Measurements from ENCODE around the gene MIER2. TPM values are rescaled to one million over a fixed set of nuclear protein-coding genes. Genes with fewer than 3 reads are reported as not detected.
"Not testable (repeated sequence)": the region's sequence is repeated elsewhere in the genome, so short reads cannot be mapped to it uniquely, and the experiment has no call there.

The MIER2 gene
- total RNA-seq, 1 donor from 2014 or later = 5.3 TPM

DNA sequence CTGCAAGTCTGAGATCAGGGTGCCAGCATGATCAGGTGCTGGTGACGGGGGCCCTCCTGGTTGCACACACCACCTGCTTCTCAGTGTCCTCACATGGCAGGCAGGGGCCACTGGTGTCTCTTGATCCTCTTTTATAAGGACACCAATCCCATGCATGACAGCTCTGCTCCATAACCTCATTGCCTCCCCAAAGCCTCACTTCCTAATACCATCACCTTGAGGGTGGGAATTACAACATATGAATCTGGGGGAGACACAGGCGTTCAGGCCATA lies 15.0 kb upstream of the MIER2 start:
- DNase-seq = no peak

DNA sequence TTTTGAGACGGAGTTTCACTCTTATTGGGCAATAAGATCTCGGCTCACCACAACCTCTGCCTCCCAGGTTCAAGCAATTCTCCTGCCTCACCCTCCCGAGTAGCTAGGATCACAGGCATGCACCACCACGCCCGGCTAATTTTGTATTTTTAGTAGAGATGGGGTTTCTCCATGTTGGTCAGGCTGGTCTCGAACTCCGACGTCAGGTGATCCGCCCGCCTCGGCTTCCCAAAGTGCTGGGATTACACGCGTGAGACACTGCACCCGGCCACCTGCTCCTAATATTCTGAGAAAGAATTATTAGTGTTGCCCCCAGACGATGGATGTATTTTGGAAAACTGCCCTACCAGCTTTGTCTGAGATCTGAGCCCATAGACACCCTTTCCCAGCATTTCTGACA lies 10.9 kb upstream of the MIER2 start:
- not testable (repeated sequence) for DNase-seq

DNA sequence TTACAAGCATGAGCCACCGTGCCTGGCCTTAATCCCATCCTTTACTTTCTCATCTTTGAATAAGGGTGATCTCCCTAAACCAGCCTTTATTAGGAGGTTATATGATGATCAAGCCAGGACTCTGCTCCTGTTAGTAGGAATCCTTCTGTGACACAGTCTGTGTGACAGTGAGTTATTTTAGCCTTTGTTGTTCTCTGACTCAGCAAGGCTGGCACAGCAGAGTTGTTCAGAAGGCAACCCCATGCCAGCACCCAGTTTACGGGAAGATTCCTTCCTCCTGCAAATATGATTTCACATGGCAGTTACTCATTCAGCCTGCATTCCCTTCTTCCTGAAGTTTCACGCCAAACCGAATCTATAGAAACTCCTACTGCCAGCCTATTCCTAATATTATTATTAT lies 10.5 kb upstream of the MIER2 start:
- no peak for DNase-seq

DNA sequence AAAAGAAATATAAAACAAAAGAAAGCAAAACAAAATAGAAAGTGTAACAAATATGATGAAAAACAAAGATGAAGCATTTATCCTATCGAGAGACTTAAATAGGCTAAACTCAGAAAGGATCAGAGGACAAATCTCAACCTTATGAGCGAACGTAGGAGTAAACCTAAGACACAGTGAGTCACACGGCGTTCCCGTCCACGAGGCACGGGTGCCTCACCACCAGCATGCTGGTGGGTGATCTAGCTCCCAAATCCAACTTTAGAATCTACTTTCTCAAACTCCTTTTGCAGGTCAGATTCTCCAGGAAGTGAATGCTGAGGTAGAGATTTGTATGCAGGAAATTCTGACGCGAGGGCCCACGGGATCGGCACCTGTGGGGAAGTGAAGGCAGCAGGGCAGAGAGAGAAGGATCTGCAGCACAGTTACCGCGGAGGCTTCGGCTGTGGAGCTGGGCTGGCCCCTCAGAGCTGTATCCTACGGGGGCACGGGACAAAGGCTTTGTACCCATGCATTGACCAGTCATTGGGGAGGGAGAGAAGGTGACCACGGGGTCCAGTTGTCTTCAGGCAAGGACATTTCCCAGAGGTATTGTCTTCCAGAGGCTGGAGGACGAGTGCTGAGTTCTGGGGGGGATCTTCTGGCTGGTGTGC lies 7.5 kb upstream of the MIER2 start:
- no peak for DNase-seq

DNA sequence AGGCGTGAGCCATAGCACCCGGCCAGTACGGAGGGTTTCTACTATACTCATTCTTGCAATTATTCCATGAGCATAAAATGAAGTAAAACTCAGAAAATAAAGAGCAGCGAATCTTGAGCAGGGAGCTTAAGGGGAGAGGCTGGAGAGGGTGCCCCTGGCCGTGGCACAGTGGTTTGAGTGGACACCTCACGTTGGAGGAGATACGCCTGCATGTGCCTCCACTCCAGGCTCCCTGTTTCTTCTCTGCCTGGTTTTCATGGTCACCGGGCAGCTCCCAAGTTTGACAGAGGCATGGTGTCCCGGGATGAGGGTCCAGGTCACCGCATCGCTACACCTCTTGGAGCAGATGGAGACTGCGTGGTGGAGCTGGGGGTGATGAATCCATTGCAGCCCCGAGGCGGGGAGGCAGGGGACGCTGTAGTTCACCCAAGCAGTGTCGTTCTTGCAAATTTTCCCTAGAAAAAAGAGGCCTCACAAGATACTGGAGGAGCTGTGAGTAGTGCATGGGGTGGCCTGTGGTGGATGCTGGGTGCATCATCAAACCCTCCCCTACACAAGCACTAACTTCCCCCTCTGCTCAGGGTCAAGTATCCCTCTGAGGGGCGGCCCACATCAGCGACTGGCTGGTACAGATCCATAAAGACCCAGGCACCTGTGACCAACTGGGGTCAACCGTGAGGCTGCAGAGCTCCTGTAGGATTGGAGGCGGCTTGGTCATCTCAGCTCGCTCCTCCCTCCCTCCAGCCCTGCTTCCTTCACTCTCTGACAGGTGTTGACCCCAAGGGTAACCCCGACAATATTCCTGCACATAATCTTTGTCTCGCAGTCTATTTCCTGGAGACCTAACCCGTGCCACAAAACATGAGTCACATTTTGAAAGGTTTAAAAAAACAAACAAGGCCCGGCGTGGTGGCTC lies 3.6 kb upstream of the MIER2 start:
- DNase-seq = no peak

DNA sequence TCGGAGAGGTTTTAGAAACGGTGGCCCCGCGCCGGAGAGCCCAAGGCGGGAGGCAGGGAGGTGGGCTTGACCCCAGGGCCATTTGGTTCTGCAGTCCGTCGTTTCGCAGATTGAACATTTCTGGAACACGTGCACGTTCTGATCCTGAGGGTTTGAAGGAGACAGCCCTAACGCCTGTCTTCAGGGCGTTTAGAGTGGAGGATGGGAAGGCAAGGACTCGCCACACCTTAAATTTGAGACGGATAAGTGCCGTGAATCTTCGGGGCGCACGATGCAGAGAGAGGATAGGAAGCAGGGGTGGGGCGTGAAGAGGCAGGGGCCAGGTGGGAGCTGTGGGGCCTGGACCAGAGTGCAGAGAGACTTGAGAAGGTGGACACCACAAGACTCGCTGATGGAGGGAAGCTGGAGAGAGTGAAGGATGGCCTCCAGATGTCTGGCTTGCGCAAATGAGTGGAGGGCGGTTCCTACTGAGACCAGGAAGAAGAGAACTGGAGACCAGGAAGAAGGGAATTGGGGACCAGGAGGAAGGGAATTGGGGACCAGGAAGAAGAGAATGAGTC lies 804 bp upstream of the MIER2 start:
- no peak for DNase-seq

DNA sequence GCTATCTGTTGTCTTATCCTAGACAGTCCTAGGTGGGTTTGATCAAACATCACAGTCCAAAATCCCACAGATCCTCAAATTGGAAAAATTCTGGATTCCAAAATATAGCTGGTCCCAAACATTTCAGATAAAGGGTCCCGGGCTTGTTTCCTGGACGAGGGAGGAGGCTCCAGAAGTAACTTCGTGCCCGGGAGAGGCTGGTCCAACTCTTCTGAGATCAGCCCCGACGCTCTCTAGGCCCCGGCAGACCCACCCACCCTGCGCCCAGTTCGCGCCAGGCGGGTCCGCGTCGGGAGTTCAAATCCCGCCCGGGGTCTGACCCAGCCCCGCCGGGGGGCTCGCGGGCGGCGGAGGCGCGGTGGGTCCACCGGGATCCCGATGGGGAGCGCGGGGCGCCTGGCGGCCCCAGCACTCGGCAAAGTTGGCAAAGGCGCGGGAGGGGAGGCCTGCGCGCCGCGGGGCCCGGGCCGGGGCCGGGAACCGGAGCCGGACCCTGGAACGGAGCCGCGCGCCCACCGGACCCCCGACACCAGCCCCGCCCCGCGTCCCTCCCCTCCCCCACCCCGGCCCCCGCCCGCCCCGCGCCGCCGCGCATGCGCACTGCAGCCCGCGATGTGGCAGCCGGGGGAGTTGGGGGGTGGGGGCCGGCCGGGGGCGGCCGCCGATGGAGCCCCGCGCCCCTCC lies 513 bp downstream of the MIER2 start:
- DNase-seq = no peak

DNA sequence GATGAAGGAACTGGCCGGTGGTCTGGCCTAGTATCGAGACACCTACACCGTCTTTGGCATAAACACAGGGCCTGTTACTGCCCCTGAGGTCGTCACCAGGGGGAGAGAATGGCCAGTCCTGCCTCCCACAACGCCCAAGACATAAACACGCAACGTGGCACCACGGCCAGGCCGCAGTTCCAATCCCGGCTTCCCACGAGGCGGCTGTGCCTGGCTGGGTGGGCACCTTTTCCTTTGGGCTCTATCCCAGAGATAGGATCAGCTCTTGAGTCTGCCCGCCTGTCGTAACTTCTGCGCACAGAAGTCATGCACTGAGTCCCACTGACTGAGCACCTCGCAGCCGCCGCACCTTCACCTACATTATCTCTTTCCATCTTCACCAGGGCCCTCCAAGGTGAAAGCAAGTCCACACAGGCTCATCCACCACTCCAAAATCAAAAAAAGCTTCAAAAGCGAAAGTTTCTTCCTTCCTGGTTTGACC lies 1.1 kb downstream of the MIER2 start:
- no peak for DNase-seq

DNA sequence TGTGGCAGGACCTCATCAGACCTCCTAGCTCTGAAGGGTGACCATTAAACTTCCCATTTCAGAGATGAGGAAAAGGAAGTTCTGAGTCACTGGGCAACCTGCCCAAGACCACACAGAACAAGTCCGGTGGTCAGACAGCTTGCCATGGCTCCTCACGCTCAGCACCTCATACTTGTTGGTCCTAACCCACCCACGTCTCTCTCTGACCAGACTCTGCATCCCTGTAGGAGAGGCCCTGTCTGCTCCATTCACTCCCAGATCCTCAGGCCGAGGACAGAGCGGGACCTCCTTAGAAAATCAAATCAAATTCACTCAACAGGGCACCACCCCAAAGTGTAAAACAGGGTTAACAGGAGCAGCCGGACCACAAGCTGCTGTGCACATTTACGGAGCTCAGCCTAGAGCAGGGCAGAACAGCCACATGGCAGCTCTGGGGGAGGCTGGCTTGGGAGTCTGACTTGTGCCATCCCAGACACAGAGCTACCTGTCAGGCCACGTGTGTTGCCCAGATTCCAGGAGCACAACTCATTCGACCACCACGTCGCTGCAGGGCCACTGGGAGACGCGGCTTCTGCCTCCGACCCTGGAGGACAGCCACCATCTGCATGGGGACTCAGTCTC lies 1.7 kb downstream of the MIER2 start:
- no peak for DNase-seq

DNA sequence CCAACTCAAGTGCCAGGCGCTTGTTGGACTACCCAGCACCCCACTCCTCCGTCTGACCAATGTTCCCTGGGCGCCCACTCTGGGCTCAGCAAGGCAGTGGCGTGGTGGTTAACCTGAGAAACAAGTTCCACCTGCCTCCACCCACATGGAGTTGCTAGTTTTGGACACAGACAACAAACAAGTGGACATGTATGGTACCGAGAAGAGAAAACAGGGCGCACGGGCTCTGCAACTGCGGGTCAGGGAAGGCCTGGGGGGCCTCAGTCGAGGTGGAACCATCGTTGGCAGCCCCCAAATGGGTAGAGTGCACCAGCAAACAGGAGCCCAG lies 2.5 kb downstream of the MIER2 start:
- no peak for DNase-seq

DNA sequence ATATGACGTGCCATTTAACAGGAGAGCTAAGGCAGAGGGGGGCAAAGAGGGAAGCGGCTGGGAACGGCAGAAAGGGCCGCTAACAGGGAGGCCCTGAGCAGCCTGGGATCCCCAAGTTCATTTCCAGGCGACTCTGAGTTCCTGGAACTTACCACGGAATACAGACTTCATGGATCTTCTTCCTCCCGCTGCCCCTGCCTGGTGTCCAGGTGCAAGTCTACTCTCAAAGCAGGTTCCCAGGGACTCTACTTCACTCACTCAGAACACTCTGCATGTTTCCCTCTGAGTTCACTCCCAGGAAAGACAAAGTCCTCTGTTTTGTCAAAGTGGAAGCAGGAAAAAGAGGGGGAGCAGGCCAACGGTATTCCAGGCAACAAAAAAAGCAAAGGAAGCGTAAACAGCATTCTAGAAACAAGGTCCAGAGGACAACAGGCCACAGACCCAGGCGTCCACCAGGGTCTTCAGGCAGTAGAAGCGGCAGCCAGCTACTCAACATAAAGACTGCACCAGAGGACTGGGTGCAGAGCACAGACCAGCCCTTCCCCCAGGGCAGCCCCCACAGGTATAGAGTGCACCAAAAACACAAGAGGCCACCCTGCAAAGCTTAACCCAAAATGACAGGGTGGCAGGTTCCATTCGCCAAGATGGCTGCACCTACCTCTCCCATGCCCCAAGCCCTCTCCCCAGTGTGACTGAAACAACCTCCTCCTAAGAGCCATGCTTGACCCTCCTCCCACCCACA lies 3.0 kb downstream of the MIER2 start:
- DNase-seq = no peak

DNA sequence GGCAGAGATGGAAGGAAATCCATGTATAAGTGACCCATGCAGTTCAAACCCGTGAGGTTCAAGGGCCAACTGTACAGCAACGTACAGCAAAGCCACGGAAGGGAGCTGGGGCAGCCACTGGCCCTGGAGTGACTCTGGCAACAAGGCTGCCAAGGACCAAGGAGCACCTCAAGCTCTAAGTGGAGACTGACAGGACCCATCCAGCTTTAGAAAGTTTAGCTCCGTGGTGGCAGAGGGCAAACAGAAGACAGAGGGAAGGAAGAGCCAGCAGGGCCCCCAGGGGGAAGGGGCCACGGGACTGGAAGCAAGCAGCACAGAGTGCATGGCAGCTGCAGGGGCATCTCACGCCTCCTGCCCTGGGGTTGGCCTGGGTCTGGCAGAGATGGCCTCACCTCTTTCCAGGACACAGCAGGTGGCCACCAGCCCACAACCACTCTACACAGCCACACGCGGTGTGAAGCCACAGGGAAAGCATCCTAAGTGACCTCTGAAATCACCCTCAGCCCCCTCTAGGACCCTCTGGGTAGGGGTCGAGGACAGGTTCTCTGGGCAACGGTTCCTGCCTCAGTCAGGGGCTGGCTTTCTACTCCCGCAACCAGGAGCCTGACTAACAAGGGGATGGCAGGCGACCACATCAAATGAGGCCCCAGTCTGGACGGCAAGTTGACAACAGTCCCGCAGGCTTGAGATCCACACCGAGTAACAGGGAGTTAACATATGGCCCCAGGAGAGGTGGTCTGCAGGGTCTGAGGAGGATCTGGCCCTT lies 3.8 kb downstream of the MIER2 start:
- no peak for DNase-seq

DNA sequence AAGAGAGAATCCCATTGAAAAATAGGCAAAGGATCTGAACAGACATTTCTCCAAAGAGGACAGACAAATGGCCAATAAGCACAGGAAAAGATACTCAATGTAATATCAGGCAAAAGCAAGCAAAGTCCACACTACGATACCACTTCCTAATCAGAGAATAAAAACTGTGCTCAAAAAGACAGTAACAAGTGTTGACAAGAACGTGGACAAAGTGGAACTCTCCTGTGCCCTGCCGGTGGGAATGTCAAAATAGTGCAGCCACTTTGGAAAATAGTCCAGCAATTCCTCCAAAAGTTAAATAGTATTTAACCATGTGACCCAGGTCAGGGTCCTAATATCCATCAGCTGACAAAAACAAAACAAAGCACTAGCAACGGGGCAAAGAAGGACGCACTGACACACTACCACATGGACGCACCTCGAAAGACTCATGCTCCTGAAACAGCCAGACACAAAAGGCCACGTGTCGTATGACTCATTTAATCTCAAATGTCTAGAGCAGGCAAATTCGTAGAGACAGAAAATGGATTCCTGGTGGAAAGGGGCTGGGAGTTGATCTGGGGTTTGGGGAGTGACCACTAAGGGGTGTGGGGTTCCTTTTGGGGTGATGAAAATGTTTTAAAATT lies 5.2 kb downstream of the MIER2 start:
- DNase-seq = no peak

DNA sequence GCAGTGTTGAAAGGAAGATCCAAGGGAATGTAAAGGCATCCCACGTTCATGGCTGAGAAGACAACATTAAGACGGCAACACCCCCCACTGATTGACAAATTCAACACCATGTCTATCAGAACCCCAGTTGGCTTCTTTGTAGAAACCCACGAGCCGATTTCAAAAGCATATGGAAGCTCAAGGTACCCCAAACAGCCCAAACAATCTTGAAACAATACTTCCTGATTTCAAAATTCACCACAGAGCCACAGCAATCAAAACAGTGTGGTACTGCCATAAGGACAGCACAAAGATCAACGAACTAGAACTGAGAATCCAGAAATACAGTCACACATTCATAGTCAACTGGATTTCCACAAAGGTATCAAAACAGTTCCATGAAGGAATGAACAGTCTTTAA lies 6.2 kb downstream of the MIER2 start:
- no peak for DNase-seq

DNA sequence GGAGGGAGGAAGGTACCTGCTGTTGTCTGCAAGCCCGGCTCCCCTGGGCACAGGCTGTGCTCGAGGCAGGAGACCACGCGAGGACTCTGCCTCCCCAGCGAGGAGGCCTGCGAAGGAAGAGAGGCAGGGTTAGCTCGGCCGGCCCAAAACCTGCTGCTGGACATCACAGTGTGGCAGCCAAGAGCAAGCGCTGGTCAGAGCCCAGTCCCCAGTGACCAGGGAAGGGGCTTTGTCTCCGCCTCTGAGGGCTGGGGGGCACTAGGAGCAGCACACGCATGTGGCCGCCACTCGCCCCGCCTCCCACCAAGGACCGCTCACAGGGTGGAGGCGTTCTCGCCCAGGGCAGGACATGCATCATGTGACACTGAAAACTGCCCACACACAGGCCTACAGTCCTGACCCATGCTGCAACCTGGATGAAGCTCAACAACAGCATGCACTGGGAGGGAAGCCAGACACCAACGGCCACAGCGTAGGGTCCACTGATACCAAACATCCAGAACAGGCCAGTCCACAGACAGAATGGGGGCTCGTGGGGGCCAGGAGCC lies 8.5 kb downstream of the MIER2 start:
- no peak for DNase-seq

DNA sequence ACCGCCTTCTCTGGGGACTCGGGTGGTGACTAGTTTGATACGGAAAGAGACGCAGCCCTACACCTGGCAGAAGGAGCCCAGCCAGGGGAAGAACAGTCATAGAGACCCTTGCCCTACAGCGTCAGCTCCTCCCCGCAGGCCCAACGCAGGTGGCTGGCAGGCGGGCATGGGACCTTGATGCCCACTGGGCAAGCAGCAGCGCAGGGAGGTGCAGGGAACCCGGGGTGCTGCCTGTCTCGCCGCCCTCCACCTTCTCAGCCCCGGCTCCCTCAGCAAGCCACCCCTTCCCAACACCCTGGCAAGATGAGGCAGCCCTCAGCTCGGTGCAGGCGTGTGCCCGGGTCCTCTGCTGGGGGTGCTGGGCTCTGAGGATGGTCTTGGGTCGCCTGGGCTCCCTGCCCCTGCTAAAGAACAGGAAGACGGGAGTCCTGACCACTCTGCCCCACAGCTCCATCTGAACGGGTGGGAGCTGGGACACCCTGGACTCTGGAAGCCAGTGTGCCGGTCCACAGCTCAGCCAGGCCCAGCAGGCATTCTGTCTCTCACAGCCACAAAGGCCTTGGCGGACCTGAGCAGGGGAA lies 9.0 kb downstream of the MIER2 start:
- no peak for DNase-seq

DNA sequence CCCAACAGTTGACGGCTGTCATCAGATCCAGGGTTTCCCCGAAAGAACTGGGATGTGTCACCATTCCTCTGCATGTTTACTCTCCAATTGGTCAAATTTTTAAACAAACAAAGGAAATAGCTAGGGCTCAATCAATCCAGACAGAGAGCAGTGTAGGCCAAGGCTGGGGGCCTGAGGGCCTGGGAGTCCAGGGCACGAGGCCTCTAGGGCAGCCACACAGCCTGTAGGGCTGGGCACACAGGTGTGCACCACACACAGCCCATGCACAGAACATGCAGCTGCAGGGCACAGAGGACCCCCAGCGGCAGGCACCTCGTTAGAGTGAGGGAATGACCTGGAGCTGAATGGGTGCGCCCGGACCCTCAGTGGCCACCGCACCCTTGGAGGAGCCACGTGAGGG lies 9.5 kb downstream of the MIER2 start:
- DNase-seq = no peak

DNA sequence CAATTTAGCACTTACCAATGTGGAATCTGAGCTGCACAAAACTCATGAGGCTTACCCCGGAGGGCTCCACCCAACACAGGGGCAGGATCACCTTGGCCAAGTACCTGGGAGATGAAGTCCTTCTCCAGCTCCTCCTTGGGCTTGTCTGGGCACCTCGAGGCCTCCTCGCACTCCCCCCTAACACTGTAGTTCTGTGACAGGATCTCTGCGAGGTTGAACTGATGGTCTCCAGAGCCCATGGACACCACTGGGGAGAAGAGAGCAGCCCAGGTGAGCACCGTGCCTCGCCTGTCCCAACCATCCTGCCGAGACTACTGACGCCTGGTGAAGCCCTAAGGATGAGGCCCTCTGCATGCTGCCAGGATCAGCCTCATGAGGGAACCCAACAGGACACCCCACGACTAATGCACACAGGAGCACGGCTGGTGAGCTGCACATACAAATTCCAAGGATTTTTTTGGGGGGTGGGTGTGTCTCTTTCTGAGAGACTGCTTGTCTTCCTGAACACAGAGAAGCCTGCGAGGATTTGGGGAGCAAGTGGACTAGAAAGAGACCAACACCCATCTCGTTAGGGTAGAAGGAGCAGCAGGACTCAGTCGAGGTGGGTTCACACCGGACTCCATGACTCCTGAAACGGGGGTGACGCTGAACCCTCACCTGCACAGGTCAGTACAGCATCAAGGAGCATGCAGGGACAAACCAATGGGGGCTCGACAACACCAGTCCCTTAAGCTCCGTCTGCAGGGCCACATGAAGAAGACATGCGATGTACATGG lies 10.1 kb downstream of the MIER2 start:
- no peak for DNase-seq

DNA sequence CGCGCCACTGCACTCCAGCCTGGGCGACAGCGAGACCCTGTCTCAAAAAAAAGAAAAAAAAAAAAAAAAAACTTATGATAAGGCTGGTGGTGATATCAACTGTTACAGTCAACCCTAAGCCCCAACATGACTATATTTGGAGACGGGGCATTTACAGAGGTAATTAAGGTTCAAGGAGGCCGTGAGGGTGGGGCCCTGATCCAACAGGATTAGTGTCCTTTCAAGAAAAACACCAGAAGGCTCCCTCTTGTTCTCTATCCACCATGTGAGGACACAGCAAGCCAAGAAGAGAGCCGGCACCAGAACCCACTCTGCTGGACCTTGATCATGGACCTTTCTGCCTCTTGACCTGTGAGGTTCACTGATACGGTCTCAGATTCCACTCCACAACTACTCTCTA lies 14.1 kb downstream of the MIER2 start:
- DNase-seq = no peak

Measured in occipital lobe (tissue), 2 donors.